ENCODE results near the gene MINDY4. TPM values are rescaled to one million over a fixed set of nuclear protein-coding genes. Genes with fewer than 3 reads are reported as not detected.
A peak's percentile ranks its signal among the peaks of the same experiment; 100 is the strongest.

Gene MINDY4
- total and polyA plus RNA-seq, 7 experiments from 2014 or later: 0.41 to 1.5 (median 0.91) TPM

- intact Hi-C loops (cut with micrococcal nuclease): no loop called here
- Histone ChIP-seq H3K27me3 (ENCODE audit: control insufficient read depth in 2 of 2, insufficient read depth in 2 of 2, low read length in 2 of 2) (no peaks in the 10 kb centered on the region), H3K9me3 (ENCODE audit: control insufficient read depth in 2 of 3, low read length in 3 of 3) (no peaks in the 10 kb centered on the region), H3K4me3 (ENCODE audit: low read length) (no peak overlapping the region), H3K27ac (ENCODE audit: low read depth, low read length) (no peak overlapping the region), H3K4me1 (ENCODE audit: control insufficient read depth in 2 of 2, insufficient read depth in 2 of 2, low read length in 2 of 2) (no peaks in the 10 kb centered on the region), H3K36me3 (ENCODE audit: control insufficient read depth in 2 of 3, insufficient read depth in 3 of 3, low read length in 3 of 3) (no peaks in the 10 kb centered on the region)
- Mint-ChIP-seq H3K9me3 (no peaks in the 10 kb centered on the region), H3K4me1 (no peaks in the 10 kb centered on the region), H3K27ac (no peak overlapping the region), H3K4me3 (no peak overlapping the region), H3K36me3 (peaks cover 0 to 22% (median 5%) of the 10 kb centered on the region in 5 donors), H3K27me3 (no peaks in the 10 kb centered on the region)
- CTCF ChIA-PET: no interaction called here
- ATAC-seq: no peak
- POLR2A ChIA-PET: interaction anchor here (1.0 kb wide), 1 partner anchor 54 kb away, joined by 3 read pairs; no protein-coding TSS in a partner anchor
- no peak for DNase-seq
These were observed 9.7 kb downstream of the MINDY4 start for GRCh38 chr7:30780941-30781340.

DNA sequence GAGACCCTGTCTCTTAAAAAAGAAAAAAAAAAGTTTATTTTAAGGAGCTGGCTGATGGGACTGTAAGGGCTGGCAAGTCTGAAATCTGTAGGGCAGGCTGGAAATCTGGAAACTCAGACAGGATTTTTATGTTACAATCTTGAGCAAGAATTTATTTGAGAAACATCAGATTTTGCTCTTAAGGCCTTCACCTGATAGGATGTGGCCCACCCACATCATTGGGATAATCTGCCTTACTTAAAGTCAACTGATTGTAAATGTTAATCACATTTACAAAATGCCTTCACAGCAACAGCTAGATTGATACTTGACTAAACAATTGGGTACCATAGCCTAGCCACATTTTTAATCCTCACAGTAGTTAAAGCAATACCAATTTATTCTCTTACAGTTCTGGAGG is 11.5 kb downstream of the MINDY4 start:
- Histone ChIP-seq H3K4me3 (ENCODE audit: low read length) (no peak overlapping the region), H3K9me3 (ENCODE audit: control insufficient read depth in 2 of 3, low read length in 3 of 3) (no peaks in the 10 kb centered on the region), H3K36me3 (ENCODE audit: control insufficient read depth in 2 of 3, insufficient read depth in 3 of 3, low read length in 3 of 3) (no peaks in the 10 kb centered on the region), H3K27ac (ENCODE audit: low read depth, low read length) (no peak overlapping the region), H3K27me3 (ENCODE audit: control insufficient read depth in 2 of 2, insufficient read depth in 2 of 2, low read length in 2 of 2) (no peaks in the 10 kb centered on the region), H3K4me1 (ENCODE audit: control insufficient read depth in 2 of 2, insufficient read depth in 2 of 2, low read length in 2 of 2) (no peaks in the 10 kb centered on the region)
- Mint-ChIP-seq H3K36me3 (peaks cover 0 to 29% (median 5%) of the 10 kb centered on the region in 5 donors), H3K27ac (no peak overlapping the region), H3K27me3 (no peaks in the 10 kb centered on the region), H3K4me1 (no peaks in the 10 kb centered on the region), H3K4me3 (no peak overlapping the region), H3K9me3 (no peaks in the 10 kb centered on the region)
- intact Hi-C loops (cut with micrococcal nuclease): no loop called here
- ATAC-seq (no peak), DNase-seq (no peak)
- ChIA-PET CTCF (interaction anchor here (0.7 kb wide), 1 partner anchor 12 kb away, joined by 3 read pairs; no protein-coding TSS in a partner anchor), POLR2A (interaction anchor here (0.8 kb wide), 1 partner anchor 27 kb away, joined by 3 read pairs; no protein-coding TSS in a partner anchor)

GRCh38 chr7:30785786-30786185 is 14.6 kb downstream of the MINDY4 start:
- intact Hi-C loops (cut with micrococcal nuclease): no loop called here
- Mint-ChIP-seq H3K9me3 (no peaks in the 10 kb centered on the region), H3K4me1 (no peaks in the 10 kb centered on the region), H3K36me3 (peaks cover 0 to 29% (median 5%) of the 10 kb centered on the region in 5 donors), H3K27ac (no peak overlapping the region), H3K4me3 (no peak overlapping the region), H3K27me3 (no peaks in the 10 kb centered on the region)
- Histone ChIP-seq H3K4me3 (ENCODE audit: low read length) (no peak overlapping the region), H3K36me3 (ENCODE audit: control insufficient read depth in 2 of 3, insufficient read depth in 3 of 3, low read length in 3 of 3) (no peaks in the 10 kb centered on the region), H3K27me3 (ENCODE audit: control insufficient read depth in 2 of 2, insufficient read depth in 2 of 2, low read length in 2 of 2) (no peaks in the 10 kb centered on the region), H3K4me1 (ENCODE audit: control insufficient read depth in 2 of 2, insufficient read depth in 2 of 2, low read length in 2 of 2) (no peaks in the 10 kb centered on the region), H3K9me3 (ENCODE audit: control insufficient read depth in 2 of 3, low read length in 3 of 3) (no peaks in the 10 kb centered on the region), H3K27ac (ENCODE audit: low read depth, low read length) (no peak overlapping the region)
- DNase-seq: no peak
- ChIA-PET POLR2A (no interaction called here), CTCF (no interaction called here)
- ATAC-seq: no peak

GRCh38 chr7:30787486-30787885 is 16.3 kb downstream of the MINDY4 start:
- DNase-seq (no peak), ATAC-seq (peak; percentile 24)
- no peaks in the 10 kb centered on the region for H3K9me3 ChIP-seq (ENCODE audit: control insufficient read depth in 2 of 3, low read length in 3 of 3)
- no peak overlapping the region for H3K27ac Mint-ChIP-seq
- H3K9me3 Mint-ChIP-seq: no peaks in the 10 kb centered on the region
- H3K36me3 Mint-ChIP-seq: peaks cover 0 to 20% (median 5%) of the 10 kb centered on the region in 5 donors
- ChIA-PET POLR2A (no interaction called here), CTCF (no interaction called here)
- no peak overlapping the region for H3K27ac ChIP-seq (ENCODE audit: low read depth, low read length)
- H3K36me3 ChIP-seq (ENCODE audit: control insufficient read depth in 2 of 3, insufficient read depth in 3 of 3, low read length in 3 of 3): no peaks in the 10 kb centered on the region
- H3K4me1 ChIP-seq (ENCODE audit: control insufficient read depth in 2 of 2, insufficient read depth in 2 of 2, low read length in 2 of 2): no peaks in the 10 kb centered on the region
- intact Hi-C loops (cut with micrococcal nuclease): no loop called here
- H3K4me1 Mint-ChIP-seq: no peaks in the 10 kb centered on the region
- H3K27me3 ChIP-seq (ENCODE audit: control insufficient read depth in 2 of 2, insufficient read depth in 2 of 2, low read length in 2 of 2): no peaks in the 10 kb centered on the region
- no peaks in the 10 kb centered on the region for H3K27me3 Mint-ChIP-seq
- no peak overlapping the region for H3K4me3 ChIP-seq (ENCODE audit: low read length)
- no peak overlapping the region for H3K4me3 Mint-ChIP-seq

DNA sequence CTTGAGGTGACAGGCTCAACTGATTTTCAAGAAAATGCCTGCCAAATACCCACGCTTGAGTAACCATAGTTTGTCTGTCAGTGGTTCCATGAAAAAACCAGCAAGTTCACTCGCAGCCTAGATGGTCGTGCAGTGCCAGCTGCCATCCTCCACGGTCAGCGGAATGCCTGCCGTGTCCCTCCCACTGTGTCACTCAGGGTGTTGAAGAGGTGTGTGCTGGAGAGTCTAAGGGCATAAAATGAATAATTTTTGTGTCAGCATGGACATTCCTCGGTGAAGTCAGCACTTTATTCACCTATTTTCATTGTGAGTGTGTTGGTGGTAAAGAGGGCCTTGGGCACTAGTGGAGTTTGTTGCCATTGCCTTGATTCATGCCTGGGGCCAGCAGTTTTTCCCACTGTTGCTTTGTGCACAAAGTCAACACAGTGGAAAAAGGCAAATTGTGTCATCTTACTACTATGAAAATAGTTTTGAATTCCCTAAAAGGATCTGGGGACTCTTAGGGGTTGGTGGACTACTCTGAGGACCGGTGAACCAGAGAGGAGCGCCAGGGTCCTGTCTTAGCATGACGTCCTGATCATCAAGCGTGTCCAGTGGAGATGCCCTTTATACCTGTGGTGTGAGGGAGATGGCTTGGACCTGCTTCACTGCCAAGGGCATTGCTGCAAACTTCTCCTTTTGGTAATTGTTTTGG is 17.6 kb downstream of the MINDY4 start:
- H3K4me3 Mint-ChIP-seq: no peak overlapping the region
- H3K4me3 ChIP-seq (ENCODE audit: low read length): no peak overlapping the region
- H3K4me1 ChIP-seq (ENCODE audit: control insufficient read depth in 2 of 2, insufficient read depth in 2 of 2, low read length in 2 of 2): no peaks in the 10 kb centered on the region
- H3K36me3 ChIP-seq (ENCODE audit: control insufficient read depth in 2 of 3, insufficient read depth in 3 of 3, low read length in 3 of 3): no peaks in the 10 kb centered on the region
- H3K27me3 ChIP-seq (ENCODE audit: control insufficient read depth in 2 of 2, insufficient read depth in 2 of 2, low read length in 2 of 2): no peaks in the 10 kb centered on the region
- DNase-seq (no peak), ATAC-seq (no peak)
- intact Hi-C loops (cut with micrococcal nuclease): no loop called here
- no peaks in the 10 kb centered on the region for H3K9me3 Mint-ChIP-seq
- H3K36me3 Mint-ChIP-seq: peaks cover 0 to 14% (median 0%) of the 10 kb centered on the region in 5 donors
- ChIA-PET POLR2A (no interaction called here), CTCF (no interaction called here)
- no peak overlapping the region for H3K27ac ChIP-seq (ENCODE audit: low read depth, low read length)
- H3K9me3 ChIP-seq (ENCODE audit: control insufficient read depth in 2 of 3, low read length in 3 of 3): no peaks in the 10 kb centered on the region
- H3K27me3 Mint-ChIP-seq: no peaks in the 10 kb centered on the region
- no peaks in the 10 kb centered on the region for H3K4me1 Mint-ChIP-seq
- no peak overlapping the region for H3K27ac Mint-ChIP-seq

DNA sequence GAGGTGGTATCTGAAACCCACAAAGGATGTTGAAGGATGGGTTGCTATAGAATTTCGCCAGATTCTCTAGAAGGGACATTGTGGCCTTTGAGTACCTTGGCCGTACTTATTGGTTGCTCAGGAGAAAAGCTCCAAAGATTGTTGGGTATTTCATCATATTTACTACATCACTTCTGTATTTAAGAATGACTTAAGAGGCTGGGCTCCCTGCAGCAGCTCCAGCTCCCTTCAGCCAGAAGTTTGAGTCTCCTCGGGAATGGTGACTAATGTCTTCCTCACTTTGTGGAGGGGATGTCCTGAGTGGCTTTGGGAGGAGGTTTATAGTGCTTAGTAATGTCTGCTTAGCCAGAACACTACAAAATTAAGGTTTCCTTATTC is 18.1 kb downstream of the MINDY4 start:
- H3K4me1 Mint-ChIP-seq: no peaks in the 10 kb centered on the region
- CTCF ChIA-PET: no interaction called here
- no peak overlapping the region for H3K27ac Mint-ChIP-seq
- ATAC-seq (no peak), DNase-seq (no peak)
- Histone ChIP-seq H3K9me3 (ENCODE audit: control insufficient read depth in 2 of 3, low read length in 3 of 3) (no peaks in the 10 kb centered on the region), H3K27me3 (ENCODE audit: control insufficient read depth in 2 of 2, insufficient read depth in 2 of 2, low read length in 2 of 2) (no peaks in the 10 kb centered on the region), H3K4me3 (ENCODE audit: low read length) (no peak overlapping the region), H3K4me1 (ENCODE audit: control insufficient read depth in 2 of 2, insufficient read depth in 2 of 2, low read length in 2 of 2) (no peaks in the 10 kb centered on the region), H3K27ac (ENCODE audit: low read depth, low read length) (no peak overlapping the region), H3K36me3 (ENCODE audit: control insufficient read depth in 2 of 3, insufficient read depth in 3 of 3, low read length in 3 of 3) (no peaks in the 10 kb centered on the region)
- no peak overlapping the region for H3K4me3 Mint-ChIP-seq
- intact Hi-C loops (cut with micrococcal nuclease): no loop called here
- H3K36me3 Mint-ChIP-seq: peaks cover 0 to 12% (median 0%) of the 10 kb centered on the region in 5 donors
- POLR2A ChIA-PET: no interaction called here
- no peaks in the 10 kb centered on the region for H3K9me3 Mint-ChIP-seq
- no peaks in the 10 kb centered on the region for H3K27me3 Mint-ChIP-seq

DNA sequence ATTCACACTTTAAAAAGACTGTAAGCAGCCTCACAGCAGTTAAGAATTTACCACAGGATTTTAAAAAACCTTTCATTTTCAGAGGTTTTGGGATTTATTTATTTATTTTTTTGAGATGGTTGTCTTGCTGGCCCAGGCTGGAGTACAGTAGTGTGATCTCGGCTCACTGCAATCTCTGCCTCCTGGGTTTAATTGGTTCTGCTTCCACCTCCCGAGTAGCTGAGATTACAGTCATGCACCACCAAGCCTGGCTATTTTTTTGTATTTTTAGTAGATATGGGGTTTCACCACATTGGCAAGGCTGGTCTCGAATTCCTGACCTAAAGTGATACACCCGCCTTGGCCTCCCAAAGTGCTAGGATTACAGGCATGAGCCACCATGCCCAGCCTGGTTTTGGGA is 19.1 kb downstream of the MINDY4 start:
- H3K9me3 ChIP-seq (ENCODE audit: control insufficient read depth in 2 of 3, low read length in 3 of 3): no peaks in the 10 kb centered on the region
- intact Hi-C loops (cut with micrococcal nuclease): no loop called here
- Mint-ChIP-seq H3K4me1 (peaks cover 0 to 1% (median 0%) of the 10 kb centered on the region in 7 donors), H3K27me3 (no peaks in the 10 kb centered on the region), H3K36me3 (peaks cover 0 to 11% (median 0%) of the 10 kb centered on the region in 5 donors), H3K9me3 (no peaks in the 10 kb centered on the region), H3K4me3 (no peak overlapping the region), H3K27ac (no peak overlapping the region)
- DNase-seq (no peak), ATAC-seq (no peak)
- no peaks in the 10 kb centered on the region for H3K4me1 ChIP-seq (ENCODE audit: control insufficient read depth in 2 of 2, insufficient read depth in 2 of 2, low read length in 2 of 2)
- ChIA-PET CTCF (no interaction called here), POLR2A (no interaction called here)
- H3K36me3 ChIP-seq (ENCODE audit: control insufficient read depth in 2 of 3, insufficient read depth in 3 of 3, low read length in 3 of 3): no peaks in the 10 kb centered on the region
- no peaks in the 10 kb centered on the region for H3K27me3 ChIP-seq (ENCODE audit: control insufficient read depth in 2 of 2, insufficient read depth in 2 of 2, low read length in 2 of 2)
- no peak overlapping the region for H3K4me3 ChIP-seq (ENCODE audit: low read length)
- H3K27ac ChIP-seq (ENCODE audit: low read depth, low read length): no peak overlapping the region
